ENCODE measurements around the gene ARHGAP9. TPM values are rescaled to one million over a fixed set of nuclear protein-coding genes. Genes with fewer than 3 reads are reported as not detected.

The ARHGAP9 gene
- total RNA-seq (10 to 100 TPM in 2 of 10 donors, 1 to 10 TPM in 7, under 1 TPM in 1; 0.83 to 17.7 (median 3.8) TPM), polyA plus RNA-seq (1 to 10 TPM; 1.8 to 6.7 TPM)
- long read RNA-seq, donor 1, partial matches to known transcripts: 1 of 9 reads
- long read RNA-seq, donor 1, other reads (novel, unspliced or antisense): 6 of 9 reads
- long read RNA-seq, donor 2, partial matches to known transcripts: 0 of 5 reads
- long read RNA-seq, donor 2, other reads (novel, unspliced or antisense): 4 of 5 reads
- long read RNA-seq, donor 3, partial matches to known transcripts: 0 of 4 reads
- long read RNA-seq, donor 3, other reads (novel, unspliced or antisense): 4 of 4 reads

GRCh38 chr12:57479376-57480115, at the start of gene ARHGAP9:
ARHGAP9 (minus strand) TSS chr12:57479866; CDS start chr12:57479406, 460 bp downstream.
- Histone ChIP-seq H3K4me1 (peaks cover 0 to 57% (median 16%) of the 10 kb centered on the region in 9 donors), H3K27me3 (peaks cover 9 to 58% (median 34%) of the 10 kb centered on the region in 7 donors), H3K36me3 (peaks cover 0 to 10% (median 0%) of the 10 kb centered on the region in 9 donors), H3K27ac (peak within 1 kb of the TSS in 6 of 10 donors; percentile 12 to 95 (median 42)), H3K9me3 (no peaks in the 10 kb centered on the region), H3K4me3 (peak within 1 kb of the TSS in 1 of 10 donors; percentile 68)
- no peak for TF ChIP-seq CTCF (IDR thresholded peaks at IDR 0.05)
- DNase-seq (no peak), ATAC-seq (peak in 1 of 8 donors; percentile 4)
- 67 to 71% methylated on average over 6 of the region's 6 CpGs for WGBS, 2 donors
- intact Hi-C loops (cut with DNase I): no loop called here

GRCh38 chr12:57528831-57529555, 49.3 kb upstream of the ARHGAP9 start:
- DNase-seq: no peak
- Histone ChIP-seq H3K4me1 (peaks cover 7 to 23% (median 13%) of the 10 kb centered on the region in 9 donors), H3K4me3 (no peak overlapping the region), H3K9me3 (no peaks in the 10 kb centered on the region), H3K36me3 (peaks cover 0 to 100% (median 74%) of the 10 kb centered on the region in 9 donors), H3K27me3 (no peaks in the 10 kb centered on the region), H3K27ac (no peak overlapping the region)
- 75 to 79% methylated on average over 10 of the region's 10 CpGs for WGBS, 2 donors
- intact Hi-C loops (cut with DNase I): no loop called here
- ATAC-seq: no peak
- TF ChIP-seq CTCF (IDR thresholded peaks at IDR 0.05): no peak

DNA sequence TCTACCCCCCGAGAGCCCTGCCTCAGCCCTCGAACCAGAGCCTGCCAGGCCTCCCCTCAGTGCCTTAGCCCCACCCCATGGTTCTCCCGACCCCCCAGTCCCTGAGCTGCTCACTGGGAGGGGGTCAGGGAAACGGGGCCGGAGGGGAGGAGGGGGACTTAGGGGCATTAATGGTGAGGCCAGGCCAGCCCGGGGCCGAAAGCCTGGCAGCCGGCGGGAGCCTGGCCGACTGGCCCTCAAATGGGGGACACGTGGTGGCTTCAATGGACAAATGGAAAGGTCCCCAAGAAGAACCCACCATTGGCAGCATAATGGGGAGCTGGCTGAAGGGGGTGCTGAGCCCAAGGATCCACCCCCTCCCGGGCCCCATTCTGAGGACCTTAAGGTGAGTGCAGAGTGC, 48.5 kb upstream of the ARHGAP9 start:
- DNase-seq (no peak), ATAC-seq (no peak)
- WGBS, 2 donors: 85 to 86% methylated on average over 12 of the region's 12 CpGs
- H3K36me3 ChIP-seq: peaks cover 0 to 95% (median 68%) of the 10 kb centered on the region in 9 donors
- H3K9me3 ChIP-seq: no peaks in the 10 kb centered on the region
- no peaks in the 10 kb centered on the region for H3K27me3 ChIP-seq
- H3K4me3 ChIP-seq: no peak overlapping the region
- intact Hi-C loops (cut with DNase I): no loop called here
- H3K27ac ChIP-seq: no peak overlapping the region
- peaks cover 10 to 31% (median 21%) of the 10 kb centered on the region in 9 donors for H3K4me1 ChIP-seq
- TF ChIP-seq CTCF (IDR thresholded peaks at IDR 0.05): no peak

DNA sequence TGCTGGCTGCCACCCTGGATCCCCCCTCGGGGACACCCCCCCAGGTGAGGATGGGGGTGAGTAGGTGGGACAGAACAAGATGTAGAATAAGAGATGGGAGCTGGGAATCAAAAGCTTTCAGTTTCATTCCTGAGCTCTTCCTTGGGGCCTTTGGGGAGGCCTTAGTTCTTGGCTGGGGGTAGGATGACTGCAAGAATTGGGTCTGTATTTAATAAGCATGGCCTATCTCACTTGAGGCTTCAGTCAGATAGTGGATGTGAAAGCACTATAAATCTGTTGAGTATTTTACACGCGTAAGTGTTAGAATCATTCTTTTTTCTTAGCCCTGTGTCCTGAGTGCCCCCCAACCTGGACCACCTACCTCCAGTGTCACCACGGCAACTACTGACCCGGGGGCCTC, 47.5 kb upstream of the ARHGAP9 start:
- H3K27ac ChIP-seq: no peak overlapping the region
- WGBS, 2 donors: 76 to 81% methylated on average over 5 of the region's 5 CpGs
- TF ChIP-seq CTCF (IDR thresholded peaks at IDR 0.05): no peak

More for the DNA sequence above, 47.5 kb upstream of the ARHGAP9 start:
- intact Hi-C loops (cut with DNase I): no loop called here
- ATAC-seq: no peak
- H3K4me1 ChIP-seq: peaks cover 10 to 31% (median 22%) of the 10 kb centered on the region in 9 donors
- H3K9me3 ChIP-seq: no peaks in the 10 kb centered on the region
- no peak overlapping the region for H3K4me3 ChIP-seq
- DNase-seq: no peak
- peaks cover 0 to 85% (median 58%) of the 10 kb centered on the region in 9 donors for H3K36me3 ChIP-seq
- no peaks in the 10 kb centered on the region for H3K27me3 ChIP-seq
